IMR-90 (cell line): ENCODE results near the gene ANKRD16. TPM values are rescaled to one million over a fixed set of nuclear protein-coding genes. Genes with fewer than 3 reads are reported as not detected.

Source experiments
- ATAC-seq: fragments of 200-7000 bp; cut with Tn5 transposase; 2 replicates; pipeline ENCODE4 v1.9.1; 2020; ENCODE audit warnings: low read depth, mild to moderate bottlenecking, moderate library complexity
- BruUV-seq: library from RNA; stranded (reverse); fragments of 400-500 nt; replicated peaks from 2 replicates; lab custom pipeline; 2021; lab: Mats Ljungman, UMichigan
- CTCF ChIA-PET: fragments of 300-600 bp; formaldehyde crosslinking; extraction: SDS; loops from one replicate; lab custom pipeline; 2021; ENCODE audit warnings: antibody characterized with exemption; lab: Yijun Ruan, JAX
- POLR2A ChIA-PET: fragments of 300-600 bp; sonication (Branson Sonifier 250); formaldehyde crosslinking; loops from one replicate; lab custom pipeline; 2022; ENCODE audit warnings: antibody characterized with exemption; ENCODE audit not compliant: unreplicated experiment; lab: Charles Lee
- DNase-seq: peaks from one replicate; pipeline ENCODE4 v3.0.0; 2013
- H2AFZ ChIP-seq: replicated peaks from 2 replicates; pipeline ENCODE3; 2013; ENCODE audit warnings: low read length, mild to moderate bottlenecking; ENCODE audit not compliant: poor library complexity
- H2AK5ac ChIP-seq: 2 replicates; pipeline ENCODE4 v1.6.1; 2013; ENCODE audit warnings: low read depth, low read length, inconsistent platforms
- H2AK9ac ChIP-seq: replicated peaks from 2 replicates; pipeline ENCODE3; 2013; ENCODE audit warnings: mild to moderate bottlenecking, low read depth, low read length, moderate library complexity; ENCODE audit not compliant: poor library complexity
- H2BK120ac ChIP-seq: 2 replicates; pipeline ENCODE4 v1.6.1; 2013; ENCODE audit warnings: low read depth, low read length, inconsistent platforms
- H2BK15ac ChIP-seq: 3 replicates; pipeline ENCODE4 v1.6.1; 2013; ENCODE audit warnings: low read depth, low read length, inconsistent platforms
- H2BK20ac ChIP-seq: 2 replicates; pipeline ENCODE4 v1.6.1; 2013; ENCODE audit warnings: low read depth, mild to moderate bottlenecking, inconsistent platforms, low read length, moderate library complexity
- H2BK5ac ChIP-seq: 2 replicates; pipeline ENCODE4 v1.6.1; 2013; ENCODE audit warnings: mild to moderate bottlenecking, low read depth, low read length, inconsistent platforms; ENCODE audit not compliant: poor library complexity, severe bottlenecking
- H3K14ac ChIP-seq: replicated peaks from 2 replicates; pipeline ENCODE4 v1.6.1; 2013; ENCODE audit warnings: low read depth, low read length, inconsistent platforms
- H3K18ac ChIP-seq: 2 replicates; pipeline ENCODE4 v1.6.1; 2013; ENCODE audit warnings: low read depth, low read length, control low read depth
- H3K23ac ChIP-seq: 2 replicates; pipeline ENCODE4 v1.6.1; 2013; ENCODE audit warnings: low read depth, low read length, inconsistent platforms
- H3K27ac ChIP-seq: 2 replicates; pipeline ENCODE4 v1.5.1; 2013; ENCODE audit warnings: mild to moderate bottlenecking, control low read depth, low read length; ENCODE audit not compliant: insufficient read depth
- H3K27me3 ChIP-seq: 2 replicates; pipeline ENCODE4 v1.6.1; 2013; ENCODE audit warnings: low read length; ENCODE audit not compliant: control insufficient read depth, insufficient read depth
- H3K36me3 ChIP-seq: 2 replicates; pipeline ENCODE4 v1.6.1; 2013; ENCODE audit warnings: low read length, mixed read lengths; ENCODE audit not compliant: control insufficient read depth, insufficient read depth
- H3K4ac ChIP-seq: 2 replicates; pipeline ENCODE4 v1.6.1; 2013; ENCODE audit warnings: low read depth, low read length, inconsistent platforms
- H3K4me1 ChIP-seq: 2 replicates; pipeline ENCODE4 v1.6.1; 2013; ENCODE audit warnings: low read length, mixed read lengths; ENCODE audit not compliant: control insufficient read depth, insufficient read depth
- H3K4me2 ChIP-seq: 2 replicates; pipeline ENCODE4 v1.6.1; 2013; ENCODE audit warnings: low read depth, mild to moderate bottlenecking, control low read depth, low read length, moderate library complexity
- H3K4me3 ChIP-seq: 2 replicates; pipeline ENCODE4 v1.5.1; 2013; ENCODE audit warnings: low read depth, mild to moderate bottlenecking, control low read depth, low read length, moderate library complexity; ENCODE audit not compliant: insufficient read depth
- H3K56ac ChIP-seq: 2 replicates; pipeline ENCODE4 v1.6.1; 2013; ENCODE audit warnings: low read length, inconsistent platforms; ENCODE audit not compliant: insufficient read depth; ENCODE audit errors: extremely low read depth
- H3K79me1 ChIP-seq, 2 experiments: 2 replicates each; pipeline ENCODE4 v1.6.1; 2013; ENCODE audit warnings: low read length in 2 of 2, inconsistent platforms in 1 of 2, low read depth in 1 of 2
- H3K9ac ChIP-seq: 2 replicates; pipeline ENCODE4 v1.6.1; 2013; ENCODE audit warnings: low read depth, low read length, control low read depth
- H3K9me1 ChIP-seq: 2 replicates; pipeline ENCODE4 v1.6.1; 2013; ENCODE audit warnings: low read length, inconsistent platforms; ENCODE audit not compliant: insufficient read depth
- H3K9me3 ChIP-seq: 2 replicates; pipeline ENCODE4 v1.6.1; 2013; ENCODE audit warnings: low read length; ENCODE audit not compliant: control insufficient read depth, insufficient read depth
- H4K20me1 ChIP-seq: 2 replicates; pipeline ENCODE4 v1.6.1; 2013; ENCODE audit warnings: low read length, inconsistent platforms; ENCODE audit not compliant: insufficient read depth
- H4K5ac ChIP-seq: 2 replicates; pipeline ENCODE4 v1.6.1; 2013; ENCODE audit warnings: mild to moderate bottlenecking, low read depth, low read length, control low read depth
- H4K8ac ChIP-seq, 2 experiments: 2 replicates each; pipeline ENCODE4 v1.6.1; 2013; ENCODE audit warnings: low read depth in 2 of 2, low read length in 2 of 2, control low read depth in 1 of 2, inconsistent platforms in 1 of 2
- H4K91ac ChIP-seq: 2 replicates; pipeline ENCODE4 v1.6.1; 2013; ENCODE audit warnings: low read depth, low read length, inconsistent platforms; ENCODE audit not compliant: insufficient read depth
- BHLHE40 ChIP-seq: fragments of 150-350 bp; IDR thresholded peaks from 2 replicates; pipeline ENCODE4 v1.6.1; 2016; ENCODE audit warnings: mild to moderate bottlenecking, low read depth, low read length
- CEBPB ChIP-seq: IDR thresholded peaks from 2 replicates; pipeline ENCODE4 v1.6.1; 2012; ENCODE audit warnings: low read depth, low read length, improper control_type of control experiment
- CHD1 ChIP-seq: IDR thresholded peaks from 2 replicates; pipeline ENCODE4 v1.6.1; 2012; ENCODE audit warnings: low read depth, low read length, improper control_type of control experiment
- CTCF ChIP-seq: conservative IDR thresholded peaks from 2 replicates; pipeline ENCODE4 v1.5.1; 2012; ENCODE audit warnings: mild to moderate bottlenecking, low read depth, low read length, improper control_type of control experiment
- ELK1 ChIP-seq: fragments of 150-350 bp; IDR thresholded peaks from 2 replicates; pipeline ENCODE4 v1.6.1; 2016; ENCODE audit warnings: low read depth, mild to moderate bottlenecking, low read length, moderate library complexity, borderline replicate concordance
- MAFK ChIP-seq: IDR thresholded peaks from 2 replicates; pipeline ENCODE4 v1.6.1; 2012; ENCODE audit warnings: low read depth, low read length, improper control_type of control experiment
- MAZ ChIP-seq: IDR thresholded peaks from 2 replicates; pipeline ENCODE4 v1.6.1; 2012; ENCODE audit warnings: low read depth, mild to moderate bottlenecking, low read length, improper control_type of control experiment, moderate library complexity, borderline replicate concordance
- MXI1 ChIP-seq: IDR thresholded peaks from 2 replicates; pipeline ENCODE4 v1.6.1; 2012; ENCODE audit warnings: low read depth, mild to moderate bottlenecking, low read length, moderate library complexity, borderline replicate concordance
- NFE2L2 ChIP-seq: fragments of 150-350 bp; IDR thresholded peaks from 2 replicates; pipeline ENCODE4 v1.6.1; 2016; ENCODE audit warnings: low read depth, mild to moderate bottlenecking, low read length
- POLR2A ChIP-seq: IDR thresholded peaks from 2 replicates; pipeline ENCODE4 v1.6.1; 2012; ENCODE audit warnings: mild to moderate bottlenecking, low read depth, low read length
- RAD21 ChIP-seq: IDR thresholded peaks from 2 replicates; pipeline ENCODE4 v1.6.1; 2012; ENCODE audit warnings: low read length, improper control_type of control experiment
- RCOR1 ChIP-seq: IDR thresholded peaks from 2 replicates; pipeline ENCODE4 v1.6.1; 2012; ENCODE audit warnings: mild to moderate bottlenecking, low read length, improper control_type of control experiment; ENCODE audit not compliant: insufficient replicate concordance
- RFX5 ChIP-seq: IDR thresholded peaks from 2 replicates; pipeline ENCODE4 v1.8.0; 2012; ENCODE audit warnings: low read depth, mild to moderate bottlenecking, low read length, moderate library complexity
- SMC3 ChIP-seq: fragments of 150-350 bp; IDR thresholded peaks from 2 replicates; pipeline ENCODE4 v1.6.1; 2016; ENCODE audit warnings: low read depth, mild to moderate bottlenecking, antibody characterized with exemption, low read length, moderate library complexity
- USF2 ChIP-seq: fragments of 150-350 bp; IDR thresholded peaks from 2 replicates; pipeline ENCODE4 v1.6.1; 2017; ENCODE audit warnings: mild to moderate bottlenecking, antibody characterized with exemption, low read length, low read depth
- WGBS, 2 experiments: methylation state at CpG; one replicate each; pipeline versions ENCODE4 v1.1.5 to v1.1.7; 2013; ENCODE audit warnings: missing lambda C conversion rate in 2 of 2; ENCODE audit not compliant: insufficient read length in 1 of 2; ENCODE audit errors: extremely low coverage in 2 of 2; 5-methylcytosine and 5-hydroxymethylcytosine counted together
- dilution Hi-C: fragments of 300-500 bp; cut with HindIII; formaldehyde crosslinking; loops from one replicate; pipeline ENCODE4 v1.14.3; 2018; ENCODE audit warnings: low sequenced_read_pairs; ENCODE audit not compliant: unreplicated experiment
- in situ Hi-C: fragments of 300-500 bp; cut with MboI; formaldehyde crosslinking; loops from 3 replicates; pipeline ENCODE4 v1.14.3; 2019; ENCODE audit warnings: low sequenced_read_pairs, inconsistent platforms, mixed read lengths
- intact Hi-C: fragments of 100-400 bp; cut with micrococcal nuclease; formaldehyde crosslinking; loops from 2 replicates; pipeline ENCODE4 v1.10.0; 2022
- polyA plus RNA-seq, 3 experiments: library from polyadenylated mRNA; depleted of rRNA; stranded (reverse); fragments of >200 nt; gene quantifications; 2 replicates each; pipeline ENCODE4 v1.2.3, GENCODE V29; 2012; ENCODE audit warnings: low replicate concordance in 1 of 3
- total RNA-seq: library from RNA; depleted of rRNA; stranded (reverse); fragments of >200 nt; gene quantifications from 2 replicates; pipeline ENCODE4 v1.2.3, GENCODE V29; 2012

The ANKRD16 gene
- total and polyA plus RNA-seq, 2 of the 4 experiments (the other 2 are of a cell fraction), result 5.1 to 5.7 TPM

- Histone ChIP-seq H3K56ac (no peak overlapping the region), H3K27me3 (no peaks in the 10 kb centered on the region), H2AK9ac (peak overlapping the region; percentile 5), H3K4me3 (no peak overlapping the region), H3K4me2 (no peak overlapping the region), H2AFZ (peak overlapping the region; percentile 2), H3K9ac (no peak overlapping the region), H4K5ac (no peak overlapping the region), H2BK5ac (no peak overlapping the region), H3K9me1 (0 out of 2 replicates have a peak, but pooled peaks cover 3% of the 10 kb centered on the region), H2AK5ac (no peak overlapping the region), H2BK120ac (no peak overlapping the region), H3K27ac (no peak overlapping the region), H3K23ac (no peak overlapping the region), H3K4me1 (peaks cover 2% of the 10 kb centered on the region; the same call in 1 of the 2 replicates), H3K4ac (no peak overlapping the region), H2BK20ac (no peak overlapping the region), H3K18ac (no peak overlapping the region), H3K9me3 (no peaks in the 10 kb centered on the region), H3K79me1 (no peaks in the 10 kb centered on the region), H3K14ac (no peak overlapping the region), H2BK15ac (no peak overlapping the region), H4K8ac (no peak overlapping the region), H3K36me3 (no peaks in the 10 kb centered on the region), H4K91ac (no peak overlapping the region), H4K20me1 (no peaks in the 10 kb centered on the region)
- TF ChIP-seq CEBPB (no peak), RFX5 (no peak), MAFK (no peak), USF2 (no peak), NFE2L2 (no peak), RAD21 (no peak), CHD1 (no peak), BHLHE40 (no peak), CTCF (no peak), POLR2A (no peak), RCOR1 (no peak), ELK1 (no peak), MXI1 (no peak), MAZ (no peak), SMC3 (no peak)
- DNase-seq (no peak), ATAC-seq (no peak)
- WGBS, 2 experiments, result 66% methylated on average over 3 of the region's 7 CpGs; no CpG with 5 or more reads in 1 of the 2 experiments
- dilution Hi-C loops (no loop called here), intact Hi-C loops (no loop called here), in situ Hi-C loops (loop anchor here (25.0 kb wide), 2 partner anchors 394 to 1019 kb away; partner anchors contain the start of gene AKR1E2)
- no TSS peak for BruUV-seq
- ChIA-PET POLR2A (no interaction called here), CTCF (no interaction called here)
Measured at GRCh38 chr10:5856701-5857004, 33.0 kb downstream of the ANKRD16 start.
